CD14-positive monocyte (primary cell): ENCODE measurements around the gene OR2S2. TPM values are rescaled to one million over a fixed set of nuclear protein-coding genes. Genes with fewer than 3 reads are reported as not detected.

ENCODE experiments used
- DNase-seq, 3 donors: peaks; one replicate each; pipeline ENCODE4 v3.0.0-alpha.2; 2011 to 2022
- H2AFZ ChIP-seq: 2 replicates; pipeline ENCODE4 v1.6.0; 2012; ENCODE audit warnings: mild to moderate bottlenecking, low read depth, low read length, inconsistent platforms; ENCODE audit not compliant: insufficient read depth, poor library complexity, severe bottlenecking
- H3K27ac ChIP-seq, 2 donors: 1 replicate in 1 of 2; 2 replicates in 1 of 2; pipeline ENCODE4 v1.5.1; 2012 to 2013; ENCODE audit warnings: low read length in 2 of 2, control low read depth in 1 of 2, inconsistent platforms in 1 of 2, low read depth in 1 of 2, mild to moderate bottlenecking in 1 of 2
- H3K27me3 ChIP-seq, 2 donors: one replicate each; pipeline versions ENCODE4 v1.6.0 to v1.6.1; 2011 to 2013; ENCODE audit warnings: low read length in 2 of 2; ENCODE audit not compliant: control insufficient read depth in 2 of 2, insufficient read depth in 2 of 2
- H3K36me3 ChIP-seq, 2 donors: replicated peaks in 1 of 2; 1 replicate in 1 of 2; 2 replicates in 1 of 2; pipeline versions ENCODE4 v1.5.1 to v1.6.1; 2012 to 2013; ENCODE audit warnings: low read length in 2 of 2, control low read depth in 1 of 2, inconsistent platforms in 1 of 2, mild to moderate bottlenecking in 1 of 2; ENCODE audit not compliant: insufficient read depth in 2 of 2, control insufficient read depth in 1 of 2
- H3K4me1 ChIP-seq, 2 donors: 1 replicate in 1 of 2; 2 replicates in 1 of 2; pipeline versions ENCODE4 v1.5.1 to v1.6.1; 2012 to 2013; ENCODE audit warnings: low read length in 2 of 2, control low read depth in 1 of 2, inconsistent platforms in 1 of 2, mild to moderate bottlenecking in 1 of 2, moderate library complexity in 1 of 2; ENCODE audit not compliant: insufficient read depth in 2 of 2, control insufficient read depth in 1 of 2
- H3K4me2 ChIP-seq: replicated peaks from 2 replicates; pipeline ENCODE3; 2012; ENCODE audit warnings: low read length, moderate library complexity, mild to moderate bottlenecking; ENCODE audit not compliant: poor library complexity, severe bottlenecking; ENCODE audit errors: extremely low read depth
- H3K4me3 ChIP-seq, 3 experiments: fragments of 200-600 bp in 1 of 3; sonication (generic) in 1 of 3; replicated peaks in 1 of 3; 1 replicate in 2 of 3; 2 replicates in 1 of 3; pipeline ENCODE4 v1.5.1; 2011 to 2013; ENCODE audit warnings: low read length in 3 of 3, mild to moderate bottlenecking in 3 of 3, control low read depth in 2 of 3, low read depth in 2 of 3, inconsistent platforms in 1 of 3, moderate library complexity in 1 of 3
- H3K79me2 ChIP-seq: 2 replicates; pipeline ENCODE4 v1.6.0; 2012; ENCODE audit warnings: mild to moderate bottlenecking, control low read depth, inconsistent platforms, low read length, moderate library complexity; ENCODE audit not compliant: insufficient read depth
- H3K9ac ChIP-seq: 2 replicates; pipeline ENCODE4 v1.6.0; 2017; ENCODE audit warnings: low read length, mild to moderate bottlenecking; ENCODE audit not compliant: insufficient read depth, poor library complexity, severe bottlenecking
- H3K9me3 ChIP-seq, 2 donors: replicated peaks in 1 of 2; 1 replicate in 1 of 2; 2 replicates in 1 of 2; pipeline versions ENCODE4 v1.5.1 to v1.6.1; 2012 to 2013; ENCODE audit warnings: low read length in 2 of 2, control low read depth in 1 of 2; ENCODE audit not compliant: control insufficient read depth in 1 of 2, insufficient read depth in 1 of 2
- H4K20me1 ChIP-seq: 2 replicates; pipeline ENCODE4 v1.6.0; 2012; ENCODE audit warnings: mild to moderate bottlenecking, low read length, control low read depth, moderate library complexity; ENCODE audit not compliant: insufficient read depth
- H3K27ac Mint-ChIP-seq, 7 donors: one replicate each; pipeline ENCODE4 v1.8.0; 2020; ENCODE audit warnings: mild to moderate bottlenecking in 7 of 7, mixed read lengths in 7 of 7, moderate library complexity in 6 of 7, inconsistent platforms in 2 of 7
- H3K27me3 Mint-ChIP-seq, 3 donors: one replicate each; pipeline ENCODE4 v1.8.0; 2021 to 2022; ENCODE audit warnings: low read depth in 3 of 3, mild to moderate bottlenecking in 3 of 3, mixed read lengths in 3 of 3, moderate library complexity in 3 of 3, inconsistent platforms in 1 of 3
- H3K36me3 Mint-ChIP-seq, 2 donors: one replicate each; pipeline ENCODE4 v1.8.0; 2020; ENCODE audit warnings: mixed read lengths in 2 of 2, inconsistent platforms in 1 of 2, mild to moderate bottlenecking in 1 of 2
- H3K4me1 Mint-ChIP-seq: one replicate; pipeline ENCODE4 v1.8.0; 2020; ENCODE audit warnings: mild to moderate bottlenecking, mixed read lengths
- H3K4me3 Mint-ChIP-seq, 2 donors: one replicate each; pipeline ENCODE4 v1.8.0; 2020; ENCODE audit warnings: mild to moderate bottlenecking in 2 of 2, mixed read lengths in 2 of 2, moderate library complexity in 1 of 2
- H3K9me3 Mint-ChIP-seq, 7 donors: one replicate each; pipeline ENCODE4 v1.8.0; 2020 to 2022; ENCODE audit warnings: mixed read lengths in 7 of 7, mild to moderate bottlenecking in 6 of 7, moderate library complexity in 6 of 7, inconsistent platforms in 2 of 7
- CTCF ChIP-seq: fragments of 200-600 bp; IDR thresholded peaks from one replicate; pipeline ENCODE4 v1.8.0; 2022; ENCODE audit warnings: antibody characterized with exemption, mild to moderate bottlenecking
- WGBS: methylation state at CpG from one replicate; pipeline ENCODE4 v1.1.5; 2013; ENCODE audit warnings: missing lambda C conversion rate; ENCODE audit not compliant: insufficient coverage; 5-methylcytosine and 5-hydroxymethylcytosine counted together
- intact Hi-C, 2 donors: fragments of 100-400 bp; cut with micrococcal nuclease; formaldehyde crosslinking; loops; one replicate each; pipeline versions ENCODE4 v1.15.0 to v1.15.1; 2023
- polyA plus RNA-seq, 3 donors: library from polyadenylated mRNA; depleted of rRNA in 1 of 3; unstranded in 2 of 3; stranded (reverse) in 1 of 3; fragments of 300-500 nt in 2 of 3; fragments of >200 nt in 1 of 3; fragmentation: Illumina TruSeq in 2 of 3; gene quantifications; 1 replicate in 2 of 3; 2 replicates in 1 of 3; pipeline ENCODE4 v1.2.3, GENCODE V29; 2012 to 2021

OR2S2 gene
- polyA plus RNA-seq, 3 donors = not detected

GRCh38 chr9:36006549-36007315, 48.8 kb upstream of the OR2S2 start:
- Histone ChIP-seq H3K9ac (no peak overlapping the region), H3K27ac (no peak overlapping the region), H3K79me2 (no peaks in the 10 kb centered on the region), H3K4me1 (no peaks in the 10 kb centered on the region), H3K36me3 (no peaks in the 10 kb centered on the region), H3K4me2 (no peak overlapping the region), H3K9me3 (peaks cover 2 to 10% of the 10 kb centered on the region in 2 donors), H3K4me3 (no peak overlapping the region), H4K20me1 (no peaks in the 10 kb centered on the region), H2AFZ (no peak overlapping the region), H3K27me3 (peaks cover 0 to 5% of the 10 kb centered on the region in 2 donors)
- no peak for TF ChIP-seq CTCF
- Mint-ChIP-seq H3K9me3 (peaks cover 7 to 11% (median 9%) of the 10 kb centered on the region in 7 donors), H3K4me3 (peak overlapping the region in 1 of 2 donors; percentile 46), H3K27me3 (peaks cover 13 to 19% (median 13%) of the 10 kb centered on the region in 3 donors), H3K36me3 (no peaks in the 10 kb centered on the region), H3K27ac (peak overlapping the region in 3 of 7 donors; percentile 2 to 19 (median 14)), H3K4me1 (peaks cover 18% of the 10 kb centered on the region)
- intact Hi-C loops = no loop called here
- peak in 2 of 3 donors; percentile 17 to 22 for DNase-seq
- WGBS = 0% methylated on average over 1 of the region's 3 CpGs

DNA sequence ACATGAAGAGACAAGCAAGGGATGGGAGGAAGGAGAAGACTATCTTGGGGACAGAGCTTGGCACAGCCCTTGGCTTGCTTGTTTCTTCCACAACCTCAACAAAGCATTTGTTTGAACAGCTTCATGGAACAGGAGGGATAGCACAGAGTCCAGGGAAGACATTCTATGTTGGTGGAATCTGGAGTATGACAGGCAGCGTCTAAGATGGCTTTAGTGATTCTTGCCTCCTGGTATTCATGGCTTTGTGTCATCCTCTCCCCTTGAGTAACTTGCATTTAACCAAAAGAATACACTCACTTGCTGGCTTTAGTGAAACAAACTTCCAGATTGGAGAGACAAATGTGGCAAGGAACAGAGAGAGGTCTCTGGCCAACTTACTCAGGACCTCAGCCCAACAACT, 47.9 kb upstream of the OR2S2 start:
- Histone ChIP-seq H3K27ac (no peak overlapping the region), H3K36me3 (no peaks in the 10 kb centered on the region), H4K20me1 (no peaks in the 10 kb centered on the region), H3K27me3 (peaks cover 0 to 2% of the 10 kb centered on the region in 2 donors), H3K4me2 (no peak overlapping the region), H3K9me3 (peaks cover 2 to 10% of the 10 kb centered on the region in 2 donors), H3K4me1 (no peaks in the 10 kb centered on the region), H3K79me2 (no peaks in the 10 kb centered on the region), H3K9ac (no peak overlapping the region), H2AFZ (no peak overlapping the region), H3K4me3 (no peak overlapping the region)
- no CpG with 5 or more reads among the region's 1 CpG for WGBS
- Mint-ChIP-seq H3K9me3 (peaks cover 7 to 11% (median 9%) of the 10 kb centered on the region in 7 donors), H3K4me1 (peaks cover 18% of the 10 kb centered on the region), H3K4me3 (no peak overlapping the region), H3K27ac (no peak overlapping the region), H3K27me3 (peaks cover 9 to 16% (median 13%) of the 10 kb centered on the region in 3 donors), H3K36me3 (no peaks in the 10 kb centered on the region)
- no peak for TF ChIP-seq CTCF
- no peak for DNase-seq
- intact Hi-C loops = no loop called here
